ENCODE data around the gene TSPAN8.
A peak's percentile ranks its signal among the peaks of the same experiment; 100 is the strongest.
"Not testable (repeated sequence)": the region's sequence is repeated elsewhere in the genome, so short reads cannot be mapped to it uniquely, and the experiment has no call there.

TSPAN8 gene

GRCh38 chr12:71166862-71167496 is 9.2 kb upstream of the TSPAN8 start:
- TF ChIP-seq ISL1 (CRISPR knock-in tag; IDR thresholded peaks at IDR 0.05) (peak; percentile 30; the same call in 1 of the 2 replicates), BACH2 (CRISPR knock-in tag; IDR thresholded peaks at IDR 0.05; ENCODE audit: borderline replicate concordance) (no peak)
- no peak for ATAC-seq

DNA sequence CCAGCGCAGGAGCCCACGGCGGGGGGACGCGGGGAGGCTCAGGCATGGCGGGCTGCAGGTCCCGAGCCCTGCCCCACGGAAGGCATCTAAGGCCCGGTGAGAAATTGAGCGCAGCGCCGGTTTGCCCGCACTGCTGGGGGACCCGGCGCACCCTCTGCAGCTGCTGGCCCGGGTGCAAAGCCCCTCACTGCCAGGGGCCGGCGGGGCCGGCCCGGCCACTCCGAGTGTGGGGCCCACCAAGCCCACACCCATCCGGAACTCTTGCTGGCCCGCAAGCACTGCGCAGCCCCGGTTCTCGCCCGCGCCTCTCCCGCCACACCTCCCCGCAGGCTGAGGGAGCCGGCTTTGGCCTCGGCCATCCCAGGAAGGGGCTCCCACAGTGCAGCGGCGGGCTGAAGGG is 8.5 kb upstream of the TSPAN8 start:
- TF ChIP-seq SNAI2 (CRISPR knock-in tag; IDR thresholded peaks at IDR 0.05) (no peak), ZNF70 (CRISPR knock-in tag; IDR thresholded peaks at IDR 0.05) (no peak), CSDC2 (CRISPR knock-in tag; IDR thresholded peaks at IDR 0.05) (no peak), TSHZ2 (CRISPR knock-in tag; IDR thresholded peaks at IDR 0.05) (no peak), ZC3H10 (CRISPR knock-in tag; IDR thresholded peaks at IDR 0.05) (no peak), ZNF565 (CRISPR knock-in tag; conservative IDR thresholded peaks at IDR 0.05; ENCODE audit: low read depth) (no peak)
- TF ChIP-seq, protein P1, sequence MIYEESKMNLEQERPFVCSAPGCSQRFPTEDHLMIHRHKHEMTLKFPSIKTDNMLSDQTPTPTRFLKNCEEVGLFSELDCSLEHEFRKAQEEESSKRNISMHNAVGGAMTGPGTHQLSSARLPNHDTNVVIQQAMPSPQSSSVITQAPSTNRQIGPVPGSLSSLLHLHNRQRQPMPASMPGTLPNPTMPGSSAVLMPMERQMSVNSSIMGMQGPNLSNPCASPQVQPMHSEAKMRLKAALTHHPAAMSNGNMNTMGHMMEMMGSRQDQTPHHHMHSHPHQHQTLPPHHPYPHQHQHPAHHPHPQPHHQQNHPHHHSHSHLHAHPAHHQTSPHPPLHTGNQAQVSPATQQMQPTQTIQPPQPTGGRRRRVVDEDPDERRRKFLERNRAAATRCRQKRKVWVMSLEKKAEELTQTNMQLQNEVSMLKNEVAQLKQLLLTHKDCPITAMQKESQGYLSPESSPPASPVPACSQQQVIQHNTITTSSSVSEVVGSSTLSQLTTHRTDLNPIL (CRISPR knock-in tag; IDR thresholded peaks at IDR 0.05; ENCODE audit: low read depth) = no peak
- TF ChIP-seq, protein P2, sequence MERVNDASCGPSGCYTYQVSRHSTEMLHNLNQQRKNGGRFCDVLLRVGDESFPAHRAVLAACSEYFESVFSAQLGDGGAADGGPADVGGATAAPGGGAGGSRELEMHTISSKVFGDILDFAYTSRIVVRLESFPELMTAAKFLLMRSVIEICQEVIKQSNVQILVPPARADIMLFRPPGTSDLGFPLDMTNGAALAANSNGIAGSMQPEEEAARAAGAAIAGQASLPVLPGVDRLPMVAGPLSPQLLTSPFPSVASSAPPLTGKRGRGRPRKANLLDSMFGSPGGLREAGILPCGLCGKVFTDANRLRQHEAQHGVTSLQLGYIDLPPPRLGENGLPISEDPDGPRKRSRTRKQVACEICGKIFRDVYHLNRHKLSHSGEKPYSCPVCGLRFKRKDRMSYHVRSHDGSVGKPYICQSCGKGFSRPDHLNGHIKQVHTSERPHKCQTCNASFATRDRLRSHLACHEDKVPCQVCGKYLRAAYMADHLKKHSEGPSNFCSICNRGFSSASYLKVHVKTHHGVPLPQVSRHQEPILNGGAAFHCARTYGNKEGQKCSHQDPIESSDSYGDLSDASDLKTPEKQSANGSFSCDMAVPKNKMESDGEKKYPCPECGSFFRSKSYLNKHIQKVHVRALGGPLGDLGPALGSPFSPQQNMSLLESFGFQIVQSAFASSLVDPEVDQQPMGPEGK (CRISPR knock-in tag; IDR thresholded peaks at IDR 0.05; ENCODE audit: borderline replicate concordance) = no peak
- ATAC-seq = no peak

GRCh38 chr12:71165780-71166179 is 8.0 kb upstream of the TSPAN8 start:
- ATAC-seq = not testable (repeated sequence)

GRCh38 chr12:71164568-71165197 is 6.9 kb upstream of the TSPAN8 start:
- no peak for ATAC-seq
- no peak for TF ChIP-seq CSRNP3 (CRISPR knock-in tag; IDR thresholded peaks at IDR 0.05)

DNA sequence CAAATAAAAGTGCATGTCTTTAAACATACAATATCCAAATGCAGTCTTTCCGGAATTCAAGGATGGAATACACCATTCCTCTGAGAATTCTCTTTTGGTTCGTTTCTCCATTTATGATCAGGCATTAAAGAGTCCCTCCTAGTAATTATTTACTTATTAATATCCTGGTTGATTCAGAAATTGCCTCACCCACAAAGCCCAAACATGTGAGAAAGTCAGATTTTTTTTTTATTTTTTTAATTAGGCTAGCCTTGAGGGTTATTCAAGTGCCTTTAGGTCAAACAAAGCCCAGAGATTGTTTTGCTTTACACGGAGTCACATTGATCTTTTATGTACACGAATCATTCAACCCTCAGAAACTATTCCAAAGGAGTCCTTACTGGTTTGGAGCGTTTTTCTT is 6.4 kb upstream of the TSPAN8 start:
- TF ChIP-seq TCF4 (CRISPR knock-in tag; IDR thresholded peaks at IDR 0.05; ENCODE audit: borderline replicate concordance) (no peak), ZC3H10 (CRISPR knock-in tag; IDR thresholded peaks at IDR 0.05) (no peak), ZNF565 (CRISPR knock-in tag; conservative IDR thresholded peaks at IDR 0.05; ENCODE audit: low read depth) (no peak), TSHZ2 (CRISPR knock-in tag; IDR thresholded peaks at IDR 0.05) (no peak)
- TF ChIP-seq, protein P2 (CRISPR knock-in tag; IDR thresholded peaks at IDR 0.05; ENCODE audit: borderline replicate concordance) = no peak
- ATAC-seq = no peak
